ENCODE results near the gene PXMP2.

PXMP2 gene

GRCh38 chr12:132641811-132642650 is 45.4 kb upstream of the PXMP2 start:
- Histone ChIP-seq H3K4me1 (no peaks in the 10 kb centered on the region), H3K4me3 (ENCODE audit: low read depth, low read length) (no peak overlapping the region), H3K9me3 (no peaks in the 10 kb centered on the region), H3K27me3 (no peaks in the 10 kb centered on the region), H3K36me3 (peaks cover 67% of the 10 kb centered on the region)
- DNase-seq = no peak
- TF ChIP-seq CTCF (IDR thresholded peaks at IDR 0.05; ENCODE audit: low read depth, low read length) = no peak

DNA sequence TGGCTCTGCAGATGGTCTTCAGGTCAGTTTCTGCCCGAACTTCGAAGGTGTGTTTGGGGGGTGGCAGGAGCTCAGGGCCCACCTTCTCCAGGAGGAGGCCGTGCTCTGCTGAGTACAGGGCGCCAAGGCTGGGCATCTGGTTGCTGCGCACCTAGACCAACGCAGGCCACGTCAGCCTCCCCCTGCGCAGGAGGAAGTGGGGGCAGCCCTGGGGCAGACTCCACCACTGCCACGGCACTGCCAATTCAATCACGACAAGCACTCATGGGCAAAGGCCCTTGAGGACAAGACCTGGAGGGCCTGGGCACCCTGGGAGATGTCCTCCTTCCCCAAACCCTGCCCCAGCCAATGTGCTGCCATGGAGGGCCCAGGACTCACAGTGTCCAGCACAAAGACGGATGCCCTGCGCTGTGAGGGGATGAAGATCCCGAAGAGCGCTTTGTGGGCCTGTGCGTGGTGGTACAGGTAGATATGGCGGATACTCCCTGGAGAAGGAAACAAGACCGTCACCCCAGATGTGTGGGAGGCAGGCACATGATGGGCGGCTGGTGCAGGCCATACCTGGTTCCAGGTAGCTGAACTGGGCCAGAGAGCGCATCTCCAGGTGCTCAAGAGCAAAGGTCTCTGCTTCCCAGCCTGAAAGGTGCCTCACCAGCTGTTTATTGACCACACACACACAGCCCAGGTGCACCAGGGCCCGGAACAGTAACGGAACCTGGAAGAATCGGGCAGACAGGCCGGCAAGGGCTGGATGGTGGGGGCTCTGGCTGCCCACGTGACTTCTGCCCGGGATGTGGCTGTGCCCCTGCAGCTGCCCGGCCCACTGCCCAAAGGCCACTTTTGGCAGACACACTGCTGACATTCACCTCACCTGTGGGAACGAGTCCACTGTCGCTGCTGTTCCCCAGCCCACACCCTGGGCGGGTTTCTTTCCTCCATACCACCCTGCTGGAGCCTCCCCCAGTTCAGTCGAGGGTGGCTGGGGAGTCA is 44.2 kb upstream of the PXMP2 start:
- no peak for DNase-seq
- no peaks in the 10 kb centered on the region for H3K9me3 ChIP-seq
- H3K27me3 ChIP-seq = no peaks in the 10 kb centered on the region
- H3K36me3 ChIP-seq = peaks cover 63% of the 10 kb centered on the region
- H3K4me3 ChIP-seq (ENCODE audit: low read depth, low read length) = no peak overlapping the region
- no peak for TF ChIP-seq CTCF (IDR thresholded peaks at IDR 0.05; ENCODE audit: low read depth, low read length)
- no peaks in the 10 kb centered on the region for H3K4me1 ChIP-seq

GRCh38 chr12:132646850-132647249 is 40.5 kb upstream of the PXMP2 start:
- H3K36me3 ChIP-seq = peaks cover 68% of the 10 kb centered on the region
- H3K27me3 ChIP-seq = no peaks in the 10 kb centered on the region
- no peak for TF ChIP-seq CTCF (IDR thresholded peaks at IDR 0.05; ENCODE audit: low read depth, low read length)
- H3K9me3 ChIP-seq = no peaks in the 10 kb centered on the region
- H3K4me3 ChIP-seq (ENCODE audit: low read depth, low read length) = no peak overlapping the region
- DNase-seq = no peak
- no peaks in the 10 kb centered on the region for H3K4me1 ChIP-seq

DNA sequence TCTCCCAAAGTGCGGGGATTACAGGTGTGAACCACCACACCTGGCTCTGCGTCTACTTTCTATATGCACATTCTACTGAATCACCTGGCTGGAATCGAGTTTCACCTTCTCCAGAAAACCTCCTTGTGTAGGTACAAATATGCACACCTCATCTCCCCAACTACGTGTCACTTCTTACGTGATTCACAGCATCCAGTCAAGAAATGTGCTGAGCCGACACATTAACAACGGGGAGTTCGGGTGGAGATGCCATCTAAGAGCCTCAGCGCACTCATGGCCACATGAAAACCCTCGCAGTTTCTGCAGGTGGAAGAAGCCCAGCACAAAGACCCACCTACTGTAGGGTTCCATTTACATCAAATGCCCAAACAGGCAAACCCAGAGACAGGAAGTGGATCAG is 39.5 kb upstream of the PXMP2 start:
- no peaks in the 10 kb centered on the region for H3K27me3 ChIP-seq
- TF ChIP-seq CTCF (IDR thresholded peaks at IDR 0.05; ENCODE audit: low read depth, low read length) = no peak
- H3K4me1 ChIP-seq = no peaks in the 10 kb centered on the region
- no peak overlapping the region for H3K4me3 ChIP-seq (ENCODE audit: low read depth, low read length)
- peaks cover 62% of the 10 kb centered on the region for H3K36me3 ChIP-seq
- no peaks in the 10 kb centered on the region for H3K9me3 ChIP-seq
- DNase-seq = no peak

DNA sequence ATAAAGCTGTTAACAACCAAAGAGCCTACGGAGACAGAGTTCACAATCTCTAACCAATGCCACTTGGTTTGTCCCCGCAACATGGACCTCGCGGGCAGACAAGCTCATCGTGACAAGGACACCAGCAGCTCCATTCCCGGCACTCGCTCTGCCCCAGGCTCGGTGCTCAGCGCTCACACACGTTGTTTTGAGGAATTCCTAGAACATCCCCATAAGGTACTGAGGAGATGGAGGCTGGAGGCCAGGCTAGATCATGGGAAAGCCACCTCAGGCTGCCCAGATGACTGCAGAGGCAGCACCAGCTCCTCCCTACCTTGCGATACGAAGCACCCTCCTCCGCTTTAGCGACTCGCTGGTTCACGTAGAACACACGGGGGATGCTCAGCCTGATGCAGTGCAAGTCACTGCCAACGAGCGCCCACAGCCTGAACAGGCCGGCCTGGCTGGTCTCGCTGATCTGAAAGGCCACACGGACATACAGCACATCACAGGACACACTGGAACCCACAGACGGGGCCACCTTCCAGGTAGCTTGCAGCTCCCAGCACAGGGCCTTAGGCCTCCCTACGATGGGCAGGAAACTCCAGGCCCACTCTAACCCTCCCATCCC is 38.7 kb upstream of the PXMP2 start:
- Histone ChIP-seq H3K4me1 (no peaks in the 10 kb centered on the region), H3K4me3 (ENCODE audit: low read depth, low read length) (no peak overlapping the region), H3K9me3 (no peaks in the 10 kb centered on the region), H3K27me3 (no peaks in the 10 kb centered on the region), H3K36me3 (peaks cover 58% of the 10 kb centered on the region)
- TF ChIP-seq CTCF (IDR thresholded peaks at IDR 0.05; ENCODE audit: low read depth, low read length) = no peak
- DNase-seq = no peak
